Effector CD4-positive, alpha-beta T cell (primary cell): Measurements from ENCODE around the gene DBNDD1.
A peak's percentile ranks its signal among the peaks of the same experiment; 100 is the strongest.
"Not testable (repeated sequence)": the region's sequence is repeated elsewhere in the genome, so short reads cannot be mapped to it uniquely, and the experiment has no call there.

ENCODE experiments used
- DNase-seq: peaks from one replicate; pipeline ENCODE4 v3.0.0-alpha.2; 2020

DBNDD1 gene

DNA sequence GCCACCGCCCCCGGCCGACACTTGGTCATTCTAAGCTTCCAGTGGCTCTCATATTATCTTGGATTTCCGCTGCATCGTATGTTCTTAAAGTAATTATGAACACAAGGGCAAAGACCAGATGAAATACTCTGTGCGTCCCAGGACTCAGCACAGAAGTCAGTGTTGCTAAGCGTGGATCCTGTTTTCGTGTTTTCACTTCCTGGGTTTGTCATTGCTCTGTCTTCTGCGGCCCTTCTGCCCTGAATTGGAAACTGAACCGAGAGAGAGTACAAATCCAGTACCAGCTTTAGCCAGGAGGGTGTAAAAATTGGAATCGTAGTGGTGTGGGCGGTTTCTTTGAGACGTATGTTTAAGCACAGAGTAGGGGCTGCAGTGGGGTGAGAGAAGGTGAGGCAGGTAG, 32.7 kb downstream of the DBNDD1 start:
- no peak for DNase-seq

- no peak for DNase-seq
These were observed 34.0 kb downstream of the DBNDD1 start for GRCh38 chr16:89985219-89985618.

GRCh38 chr16:89984216-89984615, 35.0 kb downstream of the DBNDD1 start:
- no peak for DNase-seq

GRCh38 chr16:89983536-89983935, 35.7 kb downstream of the DBNDD1 start:
- no peak for DNase-seq

GRCh38 chr16:89982318-89982717, 36.9 kb downstream of the DBNDD1 start:
- DNase-seq: no peak

DNA sequence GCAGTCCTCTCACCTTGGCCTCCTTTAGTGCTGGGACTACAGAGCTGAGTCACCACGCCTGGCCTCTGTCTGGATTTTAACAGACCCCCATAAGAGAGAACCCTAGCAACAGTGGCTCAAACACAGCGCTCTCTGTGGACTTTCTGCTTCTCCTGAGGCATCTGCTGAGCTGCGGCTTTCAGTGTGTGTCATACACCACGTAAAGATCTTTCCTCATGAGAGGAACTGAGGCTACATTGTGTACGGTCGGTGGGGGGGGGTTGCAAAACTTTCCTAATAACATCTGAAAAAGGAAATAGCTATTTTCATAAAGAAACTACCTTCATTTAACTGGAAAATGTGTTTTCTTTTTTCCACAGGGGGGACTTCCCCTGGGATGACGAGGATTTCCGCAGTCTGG, 37.8 kb downstream of the DBNDD1 start:
- DNase-seq: no peak

- no peak for DNase-seq
These were observed 44.4 kb downstream of the DBNDD1 start for GRCh38 chr16:89974870-89975269.

GRCh38 chr16:89973654-89974335, 45.5 kb downstream of the DBNDD1 start:
- DNase-seq: no peak

DNA sequence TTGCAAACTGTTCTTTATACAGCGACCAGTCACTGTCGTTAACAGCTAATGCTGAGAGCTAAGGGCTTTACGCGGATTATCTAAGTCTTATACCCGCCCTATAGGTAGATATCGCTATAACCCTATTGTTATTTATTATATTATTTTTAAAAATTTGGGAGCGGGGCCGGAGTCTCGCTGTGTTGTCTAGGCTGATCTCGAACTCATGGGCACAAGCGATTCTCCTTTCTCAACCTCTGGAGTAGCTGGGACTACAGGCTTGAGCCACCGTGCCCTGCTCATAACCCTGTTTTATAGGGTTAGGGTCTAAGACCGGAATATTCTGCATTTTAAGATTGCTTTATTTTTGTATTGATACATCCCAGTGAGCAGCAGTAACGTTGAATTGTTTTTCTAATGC, 46.0 kb downstream of the DBNDD1 start:
- DNase-seq: no peak

GRCh38 chr16:89972244-89973234, 46.7 kb downstream of the DBNDD1 start:
- DNase-seq: peak; percentile 86

DNA sequence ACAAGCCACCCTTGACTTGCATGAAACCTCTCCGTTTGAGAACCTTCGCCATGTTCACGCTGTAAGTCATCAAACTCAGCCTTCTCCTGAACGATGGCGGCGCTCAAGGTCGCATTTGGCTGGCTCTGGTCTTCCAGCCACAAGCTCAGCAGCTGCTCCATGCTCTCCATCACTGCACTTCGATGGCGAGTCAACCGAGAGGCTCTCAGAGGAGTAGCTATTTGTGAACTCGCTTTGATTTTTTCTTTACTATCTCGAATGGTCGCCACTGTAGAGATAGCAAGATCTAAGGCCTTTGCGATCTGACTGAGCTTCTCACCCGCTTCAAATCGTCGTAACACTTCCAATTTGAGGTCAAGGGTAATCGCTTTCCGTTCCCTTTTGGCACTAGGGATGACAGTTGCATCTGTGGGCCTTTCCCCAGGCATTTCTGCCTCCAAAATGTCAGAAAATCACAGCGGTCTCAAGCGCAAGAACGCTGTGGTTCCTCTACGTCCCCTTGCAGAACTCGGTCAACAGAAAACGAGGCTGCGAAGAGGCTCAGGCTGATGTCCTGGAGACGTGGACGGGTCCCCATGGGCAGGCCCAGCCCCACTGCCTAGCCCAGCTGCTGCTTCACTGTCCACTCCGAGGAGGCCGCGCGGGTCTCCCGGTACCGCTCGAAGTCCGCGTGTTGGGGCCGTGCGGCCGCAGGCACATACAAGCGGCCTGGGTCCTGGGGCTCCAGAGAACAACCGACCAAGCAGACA, 47.6 kb downstream of the DBNDD1 start:
- no peak for DNase-seq

DNA sequence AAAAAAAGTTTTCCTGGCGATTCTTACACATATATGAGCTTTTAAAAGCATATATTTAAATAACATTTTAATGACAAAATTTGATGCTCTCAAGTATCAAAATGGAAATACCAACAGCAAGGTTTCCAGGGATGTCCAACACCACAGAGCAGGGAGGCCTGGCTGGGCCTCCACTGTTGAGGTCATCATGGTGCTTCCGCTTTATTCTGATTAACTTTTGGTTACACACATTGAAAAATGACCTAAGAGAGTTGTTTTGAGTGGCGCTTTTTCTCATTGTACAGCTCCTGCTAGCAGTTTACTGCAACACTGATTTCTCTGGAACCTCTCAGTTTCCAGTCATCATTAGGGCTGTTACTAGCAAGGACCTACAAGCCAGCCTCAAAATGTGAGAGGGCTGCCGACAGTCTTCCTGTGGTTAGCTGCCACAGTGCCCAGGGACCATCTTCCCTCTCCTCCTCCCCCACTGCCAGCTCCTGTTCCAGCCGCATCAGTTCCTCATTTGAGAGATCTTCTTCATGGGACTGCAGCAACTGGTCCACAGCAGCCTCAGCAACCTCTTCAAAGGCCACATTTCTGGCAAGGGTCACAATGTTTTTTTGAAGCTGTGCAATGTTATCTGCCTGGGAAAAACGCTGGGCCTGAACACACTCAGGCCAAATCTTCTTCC, 49.4 kb downstream of the DBNDD1 start:
- no peak for DNase-seq

DNA sequence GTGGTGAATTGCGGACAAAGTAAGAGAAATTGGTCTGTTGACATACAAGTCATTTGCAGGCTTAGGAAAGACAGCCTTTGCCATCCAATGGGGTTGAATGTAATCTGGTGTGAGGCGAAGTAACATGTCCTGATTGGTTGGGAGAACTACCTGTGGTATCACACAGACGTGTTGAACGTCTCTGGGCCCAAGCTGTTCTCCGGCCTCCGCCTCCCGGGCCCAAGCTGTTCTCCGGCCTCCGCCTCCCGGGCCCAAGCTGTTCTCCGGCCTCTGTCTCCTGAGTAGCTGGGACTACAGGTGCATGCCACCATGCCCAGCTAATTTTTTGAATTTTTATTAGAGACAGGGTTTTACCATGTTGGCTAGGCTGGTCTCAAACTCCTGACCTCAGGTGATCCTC, 51.2 kb downstream of the DBNDD1 start:
- not testable (repeated sequence) for DNase-seq

GRCh38 chr16:89967436-89967835, 51.8 kb downstream of the DBNDD1 start:
- not testable (repeated sequence) for DNase-seq

DNA sequence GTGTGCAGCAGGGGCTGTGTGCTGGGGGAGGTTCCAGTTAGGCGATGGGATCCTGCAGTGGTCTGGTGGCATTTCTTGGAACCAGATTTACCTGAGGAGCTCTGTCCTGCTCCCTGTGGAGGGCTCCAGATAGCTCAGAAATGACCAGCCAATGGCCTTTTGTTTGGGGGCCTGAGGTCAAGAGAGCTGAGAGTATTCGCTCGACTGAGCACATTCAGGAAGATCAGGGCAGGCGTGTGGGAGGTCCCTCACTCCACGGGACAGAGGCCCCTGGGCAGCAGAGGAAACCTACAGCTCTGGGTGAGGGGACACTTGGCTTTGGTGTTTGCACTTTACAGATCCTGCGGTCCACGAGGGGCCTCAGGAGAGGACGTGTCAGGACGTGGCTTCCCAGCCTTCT, 52.5 kb downstream of the DBNDD1 start:
- no peak for DNase-seq

DNA sequence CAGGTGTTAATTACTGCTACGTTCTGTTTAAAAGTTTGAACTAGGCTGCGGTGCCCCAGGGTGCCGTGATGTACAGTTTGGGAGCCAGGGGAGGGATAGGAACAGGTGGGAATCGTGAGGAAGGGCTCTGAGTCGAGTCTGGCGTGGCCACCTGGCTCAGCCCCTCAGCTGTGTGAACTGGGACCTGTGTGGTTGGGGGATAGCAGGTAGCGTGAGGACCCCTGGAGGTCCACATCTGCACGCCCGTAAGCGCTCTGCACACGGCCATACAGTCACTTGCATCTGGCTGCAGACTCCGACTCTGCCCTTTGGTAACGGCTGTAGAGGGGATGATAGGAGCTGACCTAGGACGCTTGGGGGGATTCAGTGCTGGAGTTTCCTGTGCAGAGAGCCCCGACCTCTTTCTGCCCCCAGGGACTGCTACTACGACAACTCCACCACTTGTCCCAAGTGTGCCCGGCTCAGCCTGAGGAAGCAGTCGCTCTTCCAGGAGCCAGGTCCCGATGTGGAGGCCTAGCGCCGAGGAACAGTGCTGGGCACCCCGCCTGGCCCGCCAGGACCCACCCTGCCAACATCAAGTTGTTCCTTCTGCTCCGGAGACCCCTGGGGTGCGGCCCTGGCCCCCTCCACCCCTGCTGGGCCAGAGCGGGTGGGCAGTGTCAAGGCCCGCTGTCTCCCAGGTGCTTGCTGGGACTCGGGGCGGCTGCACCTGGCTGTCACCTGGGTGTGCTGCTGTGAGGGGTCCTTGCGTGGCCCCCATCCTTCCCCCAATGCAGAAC, 53.6 kb downstream of the DBNDD1 start:
- no peak for DNase-seq

GRCh38 chr16:89964201-89964600, 55.1 kb downstream of the DBNDD1 start:
- DNase-seq: no peak

DNA sequence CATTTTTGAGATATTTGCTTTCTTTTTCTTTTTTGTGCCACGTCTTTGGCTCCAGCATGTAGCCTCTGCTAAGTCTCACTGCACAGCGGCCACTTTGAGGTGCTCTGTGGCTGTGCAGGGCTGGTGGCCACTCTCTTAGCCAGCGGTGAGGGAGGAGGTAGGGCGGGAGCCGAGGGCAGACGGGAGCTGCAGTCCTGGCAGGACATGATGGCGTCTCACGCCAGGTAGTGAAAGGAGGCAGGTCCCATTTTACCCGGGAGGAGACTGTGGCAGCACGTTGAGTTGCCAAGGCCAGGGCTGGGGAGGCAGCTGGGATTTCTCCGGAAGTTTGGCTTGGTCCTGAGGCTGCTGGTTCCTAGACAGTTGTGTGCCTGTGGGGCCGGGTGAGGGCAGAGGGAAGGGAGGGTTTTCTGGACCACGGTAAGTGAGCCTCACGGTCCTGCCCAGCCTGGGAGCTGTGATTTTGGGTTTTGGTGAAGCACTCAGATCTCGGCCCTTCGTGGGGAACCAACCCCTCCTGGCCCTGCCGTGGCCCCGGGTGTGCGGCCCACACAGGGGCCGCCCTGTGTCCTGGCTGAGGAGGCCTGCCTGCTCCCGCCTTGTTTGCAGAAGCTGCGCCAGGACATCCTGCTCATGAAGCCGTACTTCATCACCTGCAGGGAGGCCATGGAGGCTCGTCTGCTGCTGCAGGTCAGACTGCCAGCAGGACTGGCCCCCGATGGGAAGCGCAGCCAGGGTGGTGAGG, 56.3 kb downstream of the DBNDD1 start:
- DNase-seq: no peak

GRCh38 chr16:89961920-89962319, 57.3 kb downstream of the DBNDD1 start:
- DNase-seq: no peak

- no peak for DNase-seq
These were observed 58.3 kb downstream of the DBNDD1 start for GRCh38 chr16:89960966-89961365.

- no peak for DNase-seq
These were observed 60.7 kb downstream of the DBNDD1 start for GRCh38 chr16:89958596-89958995.
